ENCODE data around the gene ANKRD44.

GRCh38 chr2:197236159-197236558, 74.4 kb downstream of the ANKRD44 start:
- TF ChIP-seq CTCF (IDR thresholded peaks at IDR 0.05; ENCODE audit: low read depth, low read length) (no peak), POLR2A (IDR thresholded peaks at IDR 0.05; ENCODE audit: extremely low read depth, insufficient read length) (no peak)

Data from NB4 (cell line).